Tibial artery (tissue), 4 donors: Measurements from ENCODE around the gene INHBE.

Source experiments
- DNase-seq, 2 donors: peaks; one replicate each; pipeline ENCODE4 v3.0.0-alpha.2; 2019
- H3K27ac ChIP-seq, 2 donors: fragments of 200-600 bp; sonication (generic) in 1 of 2; 1 replicate in 1 of 2; 2 replicates in 1 of 2; pipeline ENCODE4 v1.5.1; 2018 to 2019; ENCODE audit warnings: mild to moderate bottlenecking in 1 of 2
- H3K27me3 ChIP-seq, 2 donors: fragments of 200-600 bp; sonication (generic) in 1 of 2; one replicate each; pipeline versions ENCODE4 v1.5.1 to v1.6.0; 2016 to 2019
- H3K36me3 ChIP-seq, 3 donors: fragments of 200-600 bp; sonication (generic) in 2 of 3; one replicate each; pipeline ENCODE4 v1.5.1; 2016 to 2019; ENCODE audit warnings: mild to moderate bottlenecking in 2 of 3
- H3K4me1 ChIP-seq, 4 donors: fragments of 200-600 bp; sonication (generic) in 2 of 4; 1 replicate in 3 of 4; 2 replicates in 1 of 4; pipeline ENCODE4 v1.5.1; 2016 to 2019
- H3K4me3 ChIP-seq, 2 donors: fragments of 200-600 bp; sonication (generic) in 1 of 2; 1 replicate in 1 of 2; 2 replicates in 1 of 2; pipeline ENCODE4 v1.5.1; 2018 to 2019; ENCODE audit warnings: mild to moderate bottlenecking in 2 of 2
- H3K9me3 ChIP-seq, 3 donors: fragments of 200-600 bp; sonication (generic) in 1 of 3; one replicate each; pipeline ENCODE4 v1.5.1; 2016 to 2019
- CTCF ChIP-seq, 2 experiments: fragments of 200-600 bp in 1 of 2; fragments of 450-650 bp in 1 of 2; IDR thresholded peaks; one replicate each; pipeline ENCODE4 v1.5.1; 2017 to 2019; ENCODE audit warnings: antibody characterized with exemption in 2 of 2, mild to moderate bottlenecking in 1 of 2, moderate library complexity in 1 of 2
- intact Hi-C: fragments of 100-400 bp; cut with DNase I; formaldehyde crosslinking; loops from one replicate; pipeline ENCODE4 v1.15.0; 2023; ENCODE audit warnings: low total_unique reads

The INHBE gene

GRCh38 chr12:57456737-57457490 lies 1.8 kb downstream of the INHBE start:
- no peaks in the 10 kb centered on the region for H3K36me3 ChIP-seq
- H3K9me3 ChIP-seq: no peaks in the 10 kb centered on the region
- intact Hi-C loops: no loop called here
- DNase-seq: no peak
- TF ChIP-seq CTCF (IDR thresholded peaks at IDR 0.05): no peak
- H3K4me1 ChIP-seq: peaks cover 0 to 40% (median 31%) of the 10 kb centered on the region in 4 donors
- no peak overlapping the region for H3K27ac ChIP-seq
- peaks cover 0 to 3% of the 10 kb centered on the region in 2 donors for H3K27me3 ChIP-seq
- no peak overlapping the region for H3K4me3 ChIP-seq

- Histone ChIP-seq H3K9me3 (no peaks in the 10 kb centered on the region), H3K4me3 (peak overlapping the region; percentile 58 to 71), H3K27ac (peak overlapping the region; percentile 70 to 72), H3K36me3 (no peaks in the 10 kb centered on the region), H3K27me3 (peaks cover 0 to 3% of the 10 kb centered on the region in 2 donors), H3K4me1 (peaks cover 0 to 31% (median 22%) of the 10 kb centered on the region in 4 donors)
- intact Hi-C loops: no loop called here
- DNase-seq: no peak
- TF ChIP-seq CTCF (IDR thresholded peaks at IDR 0.05): no peak
Observed at GRCh38 chr12:57458665-57459054, 3.6 kb downstream of the INHBE start.

- intact Hi-C loops: no loop called here
- TF ChIP-seq CTCF (IDR thresholded peaks at IDR 0.05): peak; percentile 90 to 97
- H3K36me3 ChIP-seq: no peaks in the 10 kb centered on the region
- peaks cover 0 to 31% (median 22%) of the 10 kb centered on the region in 4 donors for H3K4me1 ChIP-seq
- peak; percentile 95 for DNase-seq
- peak overlapping the region; percentile 70 to 72 for H3K27ac ChIP-seq
- H3K27me3 ChIP-seq: peaks cover 0 to 3% of the 10 kb centered on the region in 2 donors
- H3K4me3 ChIP-seq: peak overlapping the region; percentile 58 to 71
- H3K9me3 ChIP-seq: no peaks in the 10 kb centered on the region
Observed at GRCh38 chr12:57459055-57459749, 4.1 kb downstream of the INHBE start.

- Histone ChIP-seq H3K27ac (peak within 1 kb of the TSS; percentile 70 to 72), H3K36me3 (no peaks in the 10 kb centered on the region), H3K4me1 (peaks cover 0 to 31% (median 22%) of the 10 kb centered on the region in 4 donors), H3K9me3 (no peaks in the 10 kb centered on the region), H3K4me3 (peak within 1 kb of the TSS; percentile 58 to 71), H3K27me3 (peaks cover 0 to 3% of the 10 kb centered on the region in 2 donors)
- intact Hi-C loops: no loop called here
- TF ChIP-seq CTCF (IDR thresholded peaks at IDR 0.05): no peak
- no peak for DNase-seq
Observed at GRCh38 chr12:57459750-57460467, 4.8 kb downstream of the INHBE start, which contains the start of gene GLI1. Gene GLI1, plus strand, starts transcription at chr12:57459785. Its CDS starts 3,907 bp downstream, at chr12:57463692.

GRCh38 chr12:57460468-57460784 lies 5.3 kb downstream of the INHBE start:
- Histone ChIP-seq H3K9me3 (no peaks in the 10 kb centered on the region), H3K4me3 (peak overlapping the region; percentile 58 to 71), H3K4me1 (peaks cover 0 to 31% (median 22%) of the 10 kb centered on the region in 4 donors), H3K27ac (peak overlapping the region; percentile 70 to 72), H3K27me3 (peaks cover 0 to 2% of the 10 kb centered on the region in 2 donors), H3K36me3 (no peaks in the 10 kb centered on the region)
- no peak for DNase-seq
- TF ChIP-seq CTCF (IDR thresholded peaks at IDR 0.05): no peak
- intact Hi-C loops: no loop called here
